ENCODE data around the gene GCN1.

DNA sequence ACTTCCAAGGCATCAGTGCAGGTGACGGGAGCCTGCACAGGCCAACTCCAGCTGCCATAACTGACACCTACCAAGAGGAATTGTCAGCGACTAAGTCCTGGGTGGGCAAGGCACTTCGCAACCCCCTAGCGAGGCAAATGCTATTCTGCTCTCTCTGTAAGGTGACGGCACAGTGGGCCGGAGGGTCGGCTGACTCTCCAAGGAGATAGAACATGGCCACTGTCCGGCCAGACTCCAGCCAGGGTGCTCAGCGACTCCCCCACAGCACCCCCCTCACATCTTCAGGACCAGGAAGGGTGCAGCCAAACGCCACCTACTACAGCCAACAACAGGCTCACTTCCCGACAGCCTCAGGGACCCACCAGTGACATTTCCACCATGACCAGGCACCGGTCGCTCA lies 91.1 kb downstream of the GCN1 start:
- TF ChIP-seq, protein P1, sequence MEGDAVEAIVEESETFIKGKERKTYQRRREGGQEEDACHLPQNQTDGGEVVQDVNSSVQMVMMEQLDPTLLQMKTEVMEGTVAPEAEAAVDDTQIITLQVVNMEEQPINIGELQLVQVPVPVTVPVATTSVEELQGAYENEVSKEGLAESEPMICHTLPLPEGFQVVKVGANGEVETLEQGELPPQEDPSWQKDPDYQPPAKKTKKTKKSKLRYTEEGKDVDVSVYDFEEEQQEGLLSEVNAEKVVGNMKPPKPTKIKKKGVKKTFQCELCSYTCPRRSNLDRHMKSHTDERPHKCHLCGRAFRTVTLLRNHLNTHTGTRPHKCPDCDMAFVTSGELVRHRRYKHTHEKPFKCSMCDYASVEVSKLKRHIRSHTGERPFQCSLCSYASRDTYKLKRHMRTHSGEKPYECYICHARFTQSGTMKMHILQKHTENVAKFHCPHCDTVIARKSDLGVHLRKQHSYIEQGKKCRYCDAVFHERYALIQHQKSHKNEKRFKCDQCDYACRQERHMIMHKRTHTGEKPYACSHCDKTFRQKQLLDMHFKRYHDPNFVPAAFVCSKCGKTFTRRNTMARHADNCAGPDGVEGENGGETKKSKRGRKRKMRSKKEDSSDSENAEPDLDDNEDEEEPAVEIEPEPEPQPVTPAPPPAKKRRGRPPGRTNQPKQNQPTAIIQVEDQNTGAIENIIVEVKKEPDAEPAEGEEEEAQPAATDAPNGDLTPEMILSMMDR (IDR thresholded peaks at IDR 0.05): no peak
- TF ChIP-seq POLR2A (IDR thresholded peaks at IDR 0.05): no peak

Measured in body of pancreas (tissue), 4 donors.